Activated T-helper 9 cell treated with anti-CD3 and anti-CD28 coated beads, Interleukin-2, amount 50 U/mL, for 16 hours (primary cell): ENCODE data around the gene KCNE1.

Source experiments
- DNase-seq: peaks from one replicate; pipeline ENCODE4 v3.0.0-alpha.2; 2020; ENCODE audit warnings: low read depth

Gene KCNE1

GRCh38 chr21:34535886-34536285 lies 23.9 kb upstream of the KCNE1 start:
- no peak for DNase-seq

- DNase-seq: no peak
Measured at GRCh38 chr21:34534522-34534921, 22.5 kb upstream of the KCNE1 start.

GRCh38 chr21:34533938-34534337 lies 21.9 kb upstream of the KCNE1 start:
- DNase-seq: no peak

- no peak for DNase-seq
Measured at GRCh38 chr21:34531399-34531798, 19.4 kb upstream of the KCNE1 start.

GRCh38 chr21:34530261-34530660 lies 18.3 kb upstream of the KCNE1 start:
- no peak for DNase-seq

GRCh38 chr21:34528131-34528561 lies 16.1 kb upstream of the KCNE1 start:
- DNase-seq: no peak

- no peak for DNase-seq
Measured at GRCh38 chr21:34526618-34527290, 14.7 kb upstream of the KCNE1 start.

- no peak for DNase-seq
Measured at GRCh38 chr21:34526241-34526617, 14.2 kb upstream of the KCNE1 start.

- no peak for DNase-seq
Measured at GRCh38 chr21:34524646-34525601, 12.9 kb upstream of the KCNE1 start.

GRCh38 chr21:34523019-34523555 lies 11.1 kb upstream of the KCNE1 start:
- DNase-seq: no peak

GRCh38 chr21:34522284-34522683 lies 10.3 kb upstream of the KCNE1 start:
- no peak for DNase-seq

- no peak for DNase-seq
Measured at GRCh38 chr21:34521561-34521960, 9.6 kb upstream of the KCNE1 start.

- DNase-seq: no peak
Measured at GRCh38 chr21:34520764-34521508, 8.9 kb upstream of the KCNE1 start.

GRCh38 chr21:34520281-34520680 lies 8.3 kb upstream of the KCNE1 start:
- no peak for DNase-seq

GRCh38 chr21:34519694-34520093 lies 7.7 kb upstream of the KCNE1 start:
- no peak for DNase-seq

- DNase-seq: no peak
Measured at GRCh38 chr21:34519016-34519415, 7.0 kb upstream of the KCNE1 start.

- no peak for DNase-seq
Measured at GRCh38 chr21:34518301-34518700, 6.3 kb upstream of the KCNE1 start.

- DNase-seq: no peak
Measured at GRCh38 chr21:34517491-34518245, 5.7 kb upstream of the KCNE1 start.

- no peak for DNase-seq
Measured at GRCh38 chr21:34517039-34517438, 5.0 kb upstream of the KCNE1 start.

- DNase-seq: no peak
Measured at GRCh38 chr21:34514576-34515115, 2.6 kb upstream of the KCNE1 start.

GRCh38 chr21:34513129-34513675 lies 1.2 kb upstream of the KCNE1 start:
- DNase-seq: no peak
